Measurements from ENCODE around the gene NTF3. TPM values are rescaled to one million over a fixed set of nuclear protein-coding genes. Genes with fewer than 3 reads are reported as not detected.

NTF3 gene
- total RNA-seq, 2 donors from 2014 or later: 1.0 to 1.2 TPM

- Histone ChIP-seq H3K4me1 (replicated peaks) (no peaks in the 10 kb centered on the region), H3K36me3 (no peaks in the 10 kb centered on the region), H3K27ac (no peak overlapping the region), H3K4me3 (no peak overlapping the region), H3K27me3 (replicated peaks; ENCODE audit: insufficient read depth) (no peaks in the 10 kb centered on the region), H3K9me3 (no peaks in the 10 kb centered on the region)
- TF ChIP-seq POLR2AphosphoS5 (IDR thresholded peaks at IDR 0.05): no peak
- TF ChIP-seq POLR2A (IDR thresholded peaks at IDR 0.05): no peak
- no peak for TF ChIP-seq CTCF (IDR thresholded peaks at IDR 0.05)
- no peak for DNase-seq (ENCODE audit: low spot score)
- intact Hi-C loops (cut with DNase I): no loop called here
- WGBS: 97% methylated on average over 6 of the region's 6 CpGs
These were observed 44.4 kb downstream of the NTF3 start for GRCh38 chr12:5476356-5476755.

- Histone ChIP-seq H3K27me3 (replicated peaks; ENCODE audit: insufficient read depth) (no peaks in the 10 kb centered on the region), H3K36me3 (no peaks in the 10 kb centered on the region), H3K9me3 (no peaks in the 10 kb centered on the region), H3K4me1 (replicated peaks) (no peaks in the 10 kb centered on the region), H3K27ac (no peak overlapping the region), H3K4me3 (no peak overlapping the region)
- no peak for DNase-seq (ENCODE audit: low spot score)
- TF ChIP-seq POLR2AphosphoS5 (IDR thresholded peaks at IDR 0.05) (no peak), POLR2A (IDR thresholded peaks at IDR 0.05) (no peak)
- 65% methylated on average over 8 of the region's 8 CpGs for WGBS
- intact Hi-C loops (cut with DNase I): no loop called here
These were observed 46.3 kb downstream of the NTF3 start for GRCh38 chr12:5478081-5478706.

GRCh38 chr12:5479761-5480160 lies 47.9 kb downstream of the NTF3 start:
- no peaks in the 10 kb centered on the region for H3K36me3 ChIP-seq
- TF ChIP-seq POLR2A (IDR thresholded peaks at IDR 0.05): no peak
- TF ChIP-seq POLR2AphosphoS5 (IDR thresholded peaks at IDR 0.05): no peak
- no peak for TF ChIP-seq CTCF (IDR thresholded peaks at IDR 0.05)
- no peak for DNase-seq (ENCODE audit: low spot score)
- no peaks in the 10 kb centered on the region for H3K27me3 ChIP-seq (replicated peaks; ENCODE audit: insufficient read depth)
- no peak overlapping the region for H3K27ac ChIP-seq
- no peak overlapping the region for H3K4me3 ChIP-seq
- WGBS: 63% methylated on average over 3 of the region's 3 CpGs
- no peaks in the 10 kb centered on the region for H3K4me1 ChIP-seq (replicated peaks)
- intact Hi-C loops (cut with DNase I): no loop called here
- H3K9me3 ChIP-seq: no peaks in the 10 kb centered on the region

GRCh38 chr12:5480218-5480937 lies 48.5 kb downstream of the NTF3 start:
- Histone ChIP-seq H3K4me3 (no peak overlapping the region), H3K4me1 (replicated peaks) (no peaks in the 10 kb centered on the region), H3K36me3 (no peaks in the 10 kb centered on the region), H3K27me3 (replicated peaks; ENCODE audit: insufficient read depth) (no peaks in the 10 kb centered on the region), H3K27ac (no peak overlapping the region), H3K9me3 (no peaks in the 10 kb centered on the region)
- TF ChIP-seq POLR2A (IDR thresholded peaks at IDR 0.05): no peak
- TF ChIP-seq CTCF (IDR thresholded peaks at IDR 0.05): no peak
- TF ChIP-seq POLR2AphosphoS5 (IDR thresholded peaks at IDR 0.05): no peak
- 31% methylated on average over 21 of the region's 21 CpGs for WGBS
- no peak for DNase-seq (ENCODE audit: low spot score)
- intact Hi-C loops (cut with DNase I): no loop called here

GRCh38 chr12:5480938-5481303 lies 49.0 kb downstream of the NTF3 start:
- 14% methylated on average over 10 of the region's 10 CpGs for WGBS
- Histone ChIP-seq H3K9me3 (no peaks in the 10 kb centered on the region), H3K27me3 (replicated peaks; ENCODE audit: insufficient read depth) (no peaks in the 10 kb centered on the region), H3K4me1 (replicated peaks) (no peaks in the 10 kb centered on the region), H3K27ac (no peak overlapping the region), H3K36me3 (no peaks in the 10 kb centered on the region), H3K4me3 (no peak overlapping the region)
- intact Hi-C loops (cut with DNase I): no loop called here
- no peak for DNase-seq (ENCODE audit: low spot score)
- TF ChIP-seq POLR2A (IDR thresholded peaks at IDR 0.05): no peak
- no peak for TF ChIP-seq CTCF (IDR thresholded peaks at IDR 0.05)
- no peak for TF ChIP-seq POLR2AphosphoS5 (IDR thresholded peaks at IDR 0.05)

Data from prostate gland (tissue), 2 donors.